GM19372 (cell line): Measurements from ENCODE around the gene ADD1.

Experiments used
- ATAC-seq: cut with Tn5 transposase; IDR thresholded peaks from one replicate; pipeline ENCODE4 v1.9.1; 2021; ENCODE audit warnings: mild to moderate bottlenecking, low read depth, moderate library complexity; ENCODE audit not compliant: unreplicated experiment

ADD1 gene

DNA sequence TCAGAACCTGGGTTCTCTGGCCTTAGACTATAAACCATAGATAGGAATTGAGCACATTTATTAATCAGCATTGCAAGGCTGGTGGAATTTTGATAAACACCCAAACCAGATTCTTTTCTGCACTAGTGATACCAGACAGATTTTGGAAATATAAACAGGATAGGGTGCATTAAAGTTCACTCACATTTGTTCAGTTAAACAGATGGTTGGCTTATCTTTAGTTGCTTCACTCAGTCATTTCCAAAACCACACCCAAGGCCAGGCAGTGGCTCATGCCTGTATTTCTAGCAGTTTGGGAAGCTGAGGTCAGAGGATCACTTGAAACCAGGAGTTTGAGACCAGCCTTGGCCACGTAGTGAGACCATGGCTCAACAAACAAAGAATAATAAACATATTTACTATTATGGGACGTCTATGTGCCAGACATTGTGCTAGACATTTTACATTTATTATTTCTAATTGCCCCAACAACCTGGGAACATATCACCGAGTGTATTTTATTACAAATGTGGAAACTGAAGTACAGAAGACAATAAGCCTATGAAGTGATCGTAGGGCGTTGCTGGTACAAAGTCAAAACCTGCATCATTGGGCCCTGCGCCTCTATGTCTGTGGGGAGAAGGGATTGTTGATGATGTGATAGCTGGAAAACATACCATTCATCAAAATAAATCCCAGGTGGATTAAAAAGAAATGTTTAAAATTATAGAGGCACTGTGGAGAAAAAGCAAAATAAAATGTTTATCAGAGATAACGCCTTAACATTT, 15.0 kb downstream of the ADD1 start:
- ATAC-seq: no peak

- no peak for ATAC-seq
Observed at GRCh38 chr4:2859514-2859913, 15.9 kb downstream of the ADD1 start.

DNA sequence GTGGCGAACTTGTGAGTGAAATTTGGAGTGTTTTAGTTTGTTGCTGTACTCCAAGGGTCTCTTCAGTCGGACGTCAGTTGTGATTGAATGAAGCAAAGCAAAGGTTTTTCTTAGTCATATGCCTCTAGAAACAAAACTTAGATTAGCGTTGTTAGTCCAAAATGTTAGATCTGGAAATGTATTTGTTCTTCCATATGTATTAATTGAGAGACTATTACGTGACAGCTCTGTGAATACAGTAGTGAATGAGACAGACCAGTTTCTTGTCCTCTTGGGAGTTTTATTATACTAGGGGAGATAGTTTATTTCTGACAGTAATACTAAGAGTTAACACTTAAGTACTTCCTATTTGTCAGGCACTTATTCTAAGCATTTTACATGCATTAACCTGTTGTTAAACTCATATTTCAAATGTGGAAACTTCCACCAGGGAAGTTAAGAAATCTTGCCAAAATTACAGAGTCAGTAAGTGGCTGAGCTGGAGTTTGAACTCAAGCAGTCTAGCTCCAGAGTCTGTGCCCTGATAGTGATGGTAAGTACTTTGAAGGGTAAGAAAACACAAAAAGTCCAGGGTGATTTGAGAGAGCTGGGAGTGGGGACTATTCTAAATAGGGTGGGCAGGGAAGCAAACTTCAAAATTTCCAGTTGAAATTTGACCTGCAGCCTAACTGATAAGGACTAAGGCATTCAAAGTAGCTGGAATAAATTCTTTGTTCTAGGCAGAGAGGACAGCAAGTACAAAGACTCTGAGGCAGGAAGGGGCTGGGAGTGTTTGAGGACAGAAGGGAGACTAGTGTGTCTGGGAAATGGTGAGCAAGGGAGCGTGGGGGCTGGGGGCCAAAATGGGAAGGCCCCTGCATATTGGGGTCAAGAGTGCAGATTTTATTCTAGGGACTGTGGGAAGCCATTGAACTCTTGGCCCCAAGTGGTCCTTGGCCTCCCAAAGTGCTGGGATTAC, 17.0 kb downstream of the ADD1 start:
- no peak for ATAC-seq

- ATAC-seq: no peak
Observed at GRCh38 chr4:2861631-2862436, 18.2 kb downstream of the ADD1 start.

GRCh38 chr4:2862528-2862927, 18.9 kb downstream of the ADD1 start:
- no peak for ATAC-seq

DNA sequence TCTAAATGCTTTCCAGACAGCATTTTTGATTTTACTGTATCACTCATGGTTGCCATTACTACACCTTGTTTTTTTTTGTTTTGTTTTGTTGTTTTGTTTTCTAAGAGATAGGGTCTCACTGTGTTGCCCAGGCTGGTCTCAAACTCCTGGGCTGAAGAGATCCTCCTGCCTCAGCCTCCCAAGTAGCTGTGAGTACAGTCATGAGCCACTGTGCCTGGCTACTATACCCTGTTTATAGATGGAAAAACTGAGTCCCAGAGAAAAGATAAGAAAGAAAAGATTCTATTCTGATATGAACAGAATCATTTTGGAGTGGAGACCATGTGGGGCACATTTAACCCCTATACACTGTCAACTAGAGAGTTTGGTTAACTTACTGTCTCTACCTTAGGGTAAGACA, 20.0 kb downstream of the ADD1 start:
- no peak for ATAC-seq

GRCh38 chr4:2865196-2865780, 21.6 kb downstream of the ADD1 start:
- no peak for ATAC-seq

DNA sequence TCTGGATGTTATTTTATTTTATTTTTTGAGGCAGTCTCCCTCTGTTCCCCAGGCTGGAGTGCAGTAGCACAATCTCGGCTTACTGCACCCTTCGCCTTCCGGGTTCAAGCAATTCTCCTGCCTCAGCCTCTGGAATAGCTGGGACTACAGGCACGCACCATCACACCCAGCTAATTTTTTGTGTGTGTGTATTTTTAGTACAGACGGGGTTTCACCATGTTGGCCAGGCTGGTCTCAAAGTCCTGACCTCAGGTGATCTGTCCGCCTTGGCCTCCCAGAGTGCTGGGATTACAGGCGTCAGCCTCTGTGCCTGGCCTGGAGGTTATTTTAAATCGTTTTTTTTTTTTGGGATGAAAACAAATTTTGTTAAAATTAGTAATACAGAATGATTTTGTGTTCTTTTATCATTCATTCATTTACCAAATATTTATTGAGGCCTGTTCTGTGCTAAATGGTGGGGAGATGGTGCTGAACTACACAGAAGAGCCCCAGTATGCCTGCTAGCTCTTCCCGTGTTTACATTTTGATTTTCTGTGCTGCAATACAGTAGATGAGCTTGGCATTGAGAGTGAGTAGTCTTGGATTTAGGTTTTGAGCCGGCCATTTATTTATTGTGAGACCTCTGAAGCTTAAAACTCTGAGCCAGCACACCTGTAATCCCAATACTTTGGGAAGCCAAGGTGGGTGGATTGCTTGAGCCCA, 22.7 kb downstream of the ADD1 start:
- ATAC-seq: no peak

DNA sequence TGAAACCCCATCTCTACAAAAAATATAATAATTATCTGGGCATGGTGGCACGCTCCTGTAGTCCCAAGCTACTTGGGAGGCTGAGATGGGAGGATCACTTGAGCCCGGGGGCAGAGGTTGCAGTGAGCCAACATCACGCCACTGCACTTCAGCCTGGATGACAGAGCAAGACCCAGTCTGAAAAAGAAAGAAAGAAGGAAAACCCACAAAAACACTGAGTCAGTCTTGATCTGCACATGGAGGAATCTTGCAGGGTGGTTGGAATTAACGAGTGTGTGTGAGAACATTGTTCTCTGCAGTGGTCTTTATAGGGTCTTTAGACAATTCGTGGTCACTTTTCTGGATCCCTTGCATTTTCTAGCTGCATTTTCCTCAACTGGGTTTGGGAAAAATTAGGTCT, 23.2 kb downstream of the ADD1 start:
- ATAC-seq: no peak

DNA sequence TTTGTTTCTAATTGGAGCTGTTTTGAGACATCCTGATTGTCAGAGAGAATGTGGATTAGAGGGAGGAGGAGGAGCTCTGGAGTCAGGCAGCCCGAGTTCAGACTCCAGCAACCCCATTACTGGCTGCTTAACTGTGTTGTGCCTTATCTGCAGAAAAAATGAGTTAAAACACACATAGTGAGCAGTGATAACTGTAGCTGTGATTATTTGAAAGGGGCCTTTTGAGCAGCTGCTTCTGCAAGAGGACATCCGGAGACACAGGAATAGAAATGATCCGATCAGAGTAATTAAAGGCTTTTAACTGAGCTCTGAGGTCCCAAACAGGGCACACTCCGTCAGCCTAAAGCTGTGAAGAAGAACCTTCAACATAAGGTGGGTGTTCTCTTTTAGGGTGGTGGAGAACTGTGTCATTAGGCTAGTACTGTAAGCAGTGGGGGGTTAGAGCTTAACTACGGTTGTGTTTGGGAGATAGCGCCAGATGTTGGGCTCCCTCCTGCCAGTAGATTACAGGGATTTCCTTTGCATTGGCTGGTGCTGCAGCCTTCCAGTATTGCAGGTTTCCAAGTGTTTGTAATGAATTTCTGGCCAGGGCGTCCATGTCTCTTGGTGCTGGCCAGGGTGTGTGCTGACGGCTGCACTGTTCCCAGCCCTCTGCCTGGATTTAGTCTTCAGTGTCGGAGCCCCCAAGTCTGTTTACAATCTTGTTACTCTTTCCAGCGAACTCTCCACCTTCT, 24.3 kb downstream of the ADD1 start:
- ATAC-seq: no peak

GRCh38 chr4:2868877-2869487, 25.3 kb downstream of the ADD1 start:
- ATAC-seq: no peak

- ATAC-seq: no peak
Observed at GRCh38 chr4:2869659-2870058, 26.0 kb downstream of the ADD1 start.

DNA sequence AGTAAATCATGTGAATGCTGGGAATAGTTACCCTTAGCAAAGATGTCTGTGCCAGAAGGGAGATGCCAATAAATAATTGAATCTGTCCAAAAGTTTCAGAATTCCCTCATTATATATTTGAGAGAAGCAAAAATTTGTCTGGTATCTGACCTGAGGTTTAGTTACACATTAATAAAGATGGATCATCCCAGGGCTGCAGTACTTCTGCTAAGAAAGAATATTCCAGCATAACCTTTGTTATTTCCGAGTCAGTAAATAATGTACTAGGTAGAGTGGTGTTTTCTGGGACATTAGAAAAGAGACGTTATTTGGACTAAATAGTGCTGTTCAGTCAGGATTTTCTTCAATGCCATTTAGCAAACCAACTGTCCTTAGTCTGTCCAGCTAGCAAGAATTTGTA, 26.4 kb downstream of the ADD1 start:
- no peak for ATAC-seq

- ATAC-seq: no peak
Observed at GRCh38 chr4:2871466-2871865, 27.8 kb downstream of the ADD1 start.

DNA sequence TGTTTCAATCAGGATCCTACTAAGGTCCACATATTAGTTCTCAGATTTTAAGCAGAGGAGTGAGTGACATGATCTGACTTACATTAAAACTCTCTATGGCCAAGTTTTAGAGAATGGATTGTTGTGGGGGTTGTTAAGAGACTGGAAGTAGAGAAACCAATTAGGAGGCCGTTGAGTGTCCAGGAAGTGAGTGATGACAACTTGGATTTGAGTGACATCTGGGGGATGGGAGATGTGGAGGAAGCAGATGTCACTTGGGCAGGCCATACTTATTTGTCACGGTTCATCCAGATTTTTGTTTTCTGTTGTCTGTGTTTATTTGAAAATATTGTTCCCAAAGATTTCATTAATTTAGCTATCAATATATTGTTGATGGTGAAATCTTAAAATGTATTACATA, 28.3 kb downstream of the ADD1 start:
- no peak for ATAC-seq

- ATAC-seq: no peak
Observed at GRCh38 chr4:2873329-2873728, 29.7 kb downstream of the ADD1 start.

GRCh38 chr4:2874861-2875260, 31.2 kb downstream of the ADD1 start:
- no peak for ATAC-seq

- ATAC-seq: no peak
Observed at GRCh38 chr4:2875556-2875955, 31.9 kb downstream of the ADD1 start.

- ATAC-seq: no peak
Observed at GRCh38 chr4:2878346-2878745, 34.7 kb downstream of the ADD1 start.
